ENCODE measurements around the gene MAN1A1. TPM values are rescaled to one million over a fixed set of nuclear protein-coding genes. Genes with fewer than 3 reads are reported as not detected.

The MAN1A1 gene
- total RNA-seq, 1 donor from 2014 or later = 2.9 TPM

- TF ChIP-seq CTCF (IDR thresholded peaks at IDR 0.05; ENCODE audit: insufficient read depth, low read length, severe bottlenecking) = no peak
- FAIRE-seq (no peak), DNase-seq (ENCODE audit: low read depth) (no peak)
- H3K27me3 ChIP-seq (ENCODE audit: control insufficient read depth, insufficient read depth, low read length) = no peaks in the 10 kb centered on the region
- no peak overlapping the region for H3K4me3 ChIP-seq (ENCODE audit: low read depth, low read length)
- no peaks in the 10 kb centered on the region for H3K36me3 ChIP-seq (ENCODE audit: control insufficient read depth, insufficient read depth, low read length)
Measured at GRCh38 chr6:119204719-119205118, 144.8 kb downstream of the MAN1A1 start.

- H3K27me3 ChIP-seq (ENCODE audit: control insufficient read depth, insufficient read depth, low read length) = no peaks in the 10 kb centered on the region
- TF ChIP-seq CTCF (IDR thresholded peaks at IDR 0.05; ENCODE audit: insufficient read depth, low read length, severe bottlenecking) = no peak
- FAIRE-seq = no peak
- no peaks in the 10 kb centered on the region for H3K36me3 ChIP-seq (ENCODE audit: control insufficient read depth, insufficient read depth, low read length)
- DNase-seq (ENCODE audit: low read depth) = no peak
- no peak overlapping the region for H3K4me3 ChIP-seq (ENCODE audit: low read depth, low read length)
Measured at GRCh38 chr6:119201480-119201879, 148.1 kb downstream of the MAN1A1 start.

- FAIRE-seq (no peak), DNase-seq (ENCODE audit: low read depth) (no peak)
- TF ChIP-seq CTCF (IDR thresholded peaks at IDR 0.05; ENCODE audit: insufficient read depth, low read length, severe bottlenecking) = no peak
- H3K4me3 ChIP-seq (ENCODE audit: low read depth, low read length) = no peak overlapping the region
- no peaks in the 10 kb centered on the region for H3K36me3 ChIP-seq (ENCODE audit: control insufficient read depth, insufficient read depth, low read length)
- no peaks in the 10 kb centered on the region for H3K27me3 ChIP-seq (ENCODE audit: control insufficient read depth, insufficient read depth, low read length)
Measured at GRCh38 chr6:119200512-119201175, 148.9 kb downstream of the MAN1A1 start.

GRCh38 chr6:119197271-119197670, 152.3 kb downstream of the MAN1A1 start:
- H3K27me3 ChIP-seq (ENCODE audit: control insufficient read depth, insufficient read depth, low read length) = no peaks in the 10 kb centered on the region
- no peak overlapping the region for H3K4me3 ChIP-seq (ENCODE audit: low read depth, low read length)
- DNase-seq (ENCODE audit: low read depth) (no peak), FAIRE-seq (no peak)
- no peaks in the 10 kb centered on the region for H3K36me3 ChIP-seq (ENCODE audit: control insufficient read depth, insufficient read depth, low read length)
- TF ChIP-seq CTCF (IDR thresholded peaks at IDR 0.05; ENCODE audit: insufficient read depth, low read length, severe bottlenecking) = no peak

- H3K36me3 ChIP-seq (ENCODE audit: control insufficient read depth, insufficient read depth, low read length) = no peaks in the 10 kb centered on the region
- no peak for TF ChIP-seq CTCF (IDR thresholded peaks at IDR 0.05; ENCODE audit: insufficient read depth, low read length, severe bottlenecking)
- FAIRE-seq (no peak), DNase-seq (ENCODE audit: low read depth) (no peak)
- no peak overlapping the region for H3K4me3 ChIP-seq (ENCODE audit: low read depth, low read length)
- H3K27me3 ChIP-seq (ENCODE audit: control insufficient read depth, insufficient read depth, low read length) = no peaks in the 10 kb centered on the region
Measured at GRCh38 chr6:119196715-119197114, 152.8 kb downstream of the MAN1A1 start.

GRCh38 chr6:119195848-119196247, 153.7 kb downstream of the MAN1A1 start:
- H3K4me3 ChIP-seq (ENCODE audit: low read depth, low read length) = no peak overlapping the region
- no peak for DNase-seq (ENCODE audit: low read depth)
- TF ChIP-seq CTCF (IDR thresholded peaks at IDR 0.05; ENCODE audit: insufficient read depth, low read length, severe bottlenecking) = no peak
- no peaks in the 10 kb centered on the region for H3K36me3 ChIP-seq (ENCODE audit: control insufficient read depth, insufficient read depth, low read length)
- no peak for FAIRE-seq
- no peaks in the 10 kb centered on the region for H3K27me3 ChIP-seq (ENCODE audit: control insufficient read depth, insufficient read depth, low read length)

All from bronchial epithelial cell (primary cell).